ENCODE results near the gene ENO4.

DNA sequence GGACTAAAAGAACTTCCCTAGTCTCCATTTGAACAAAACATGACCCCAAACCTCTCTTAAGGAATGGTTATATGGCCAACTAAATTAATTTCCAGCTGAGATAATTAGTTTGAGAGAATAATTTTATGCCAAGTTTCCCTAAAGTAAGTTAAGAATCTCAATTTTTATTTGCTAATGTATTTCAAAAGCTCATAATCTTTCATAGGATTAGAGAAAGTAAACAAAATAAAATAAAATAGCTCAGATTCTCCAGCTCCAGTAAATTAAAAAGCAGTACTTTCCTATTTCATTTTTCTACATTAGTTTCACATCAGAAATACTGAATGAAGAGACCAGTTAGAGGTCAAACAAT, 44.4 kb downstream of the ENO4 start:
- no peak for TF ChIP-seq ZNF274 (IDR thresholded peaks at IDR 0.05; ENCODE audit: insufficient read depth, insufficient read length)
- TF ChIP-seq ESRRA (IDR thresholded peaks at IDR 0.05; ENCODE audit: low read length), result no peak
- TF ChIP-seq, protein P1, sequence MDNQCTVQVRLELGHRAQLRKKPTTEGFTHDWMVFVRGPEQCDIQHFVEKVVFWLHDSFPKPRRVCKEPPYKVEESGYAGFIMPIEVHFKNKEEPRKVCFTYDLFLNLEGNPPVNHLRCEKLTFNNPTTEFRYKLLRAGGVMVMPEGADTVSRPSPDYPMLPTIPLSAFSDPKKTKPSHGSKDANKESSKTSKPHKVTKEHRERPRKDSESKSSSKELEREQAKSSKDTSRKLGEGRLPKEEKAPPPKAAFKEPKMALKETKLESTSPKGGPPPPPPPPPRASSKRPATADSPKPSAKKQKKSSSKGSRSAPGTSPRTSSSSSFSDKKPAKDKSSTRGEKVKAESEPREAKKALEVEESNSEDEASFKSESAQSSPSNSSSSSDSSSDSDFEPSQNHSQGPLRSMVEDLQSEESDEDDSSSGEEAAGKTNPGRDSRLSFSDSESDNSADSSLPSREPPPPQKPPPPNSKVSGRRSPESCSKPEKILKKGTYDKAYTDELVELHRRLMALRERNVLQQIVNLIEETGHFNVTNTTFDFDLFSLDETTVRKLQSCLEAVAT (IDR thresholded peaks at IDR 0.05), result no peak
- no peak for TF ChIP-seq YBX1 (IDR thresholded peaks at IDR 0.05)
- TF ChIP-seq, protein P2, sequence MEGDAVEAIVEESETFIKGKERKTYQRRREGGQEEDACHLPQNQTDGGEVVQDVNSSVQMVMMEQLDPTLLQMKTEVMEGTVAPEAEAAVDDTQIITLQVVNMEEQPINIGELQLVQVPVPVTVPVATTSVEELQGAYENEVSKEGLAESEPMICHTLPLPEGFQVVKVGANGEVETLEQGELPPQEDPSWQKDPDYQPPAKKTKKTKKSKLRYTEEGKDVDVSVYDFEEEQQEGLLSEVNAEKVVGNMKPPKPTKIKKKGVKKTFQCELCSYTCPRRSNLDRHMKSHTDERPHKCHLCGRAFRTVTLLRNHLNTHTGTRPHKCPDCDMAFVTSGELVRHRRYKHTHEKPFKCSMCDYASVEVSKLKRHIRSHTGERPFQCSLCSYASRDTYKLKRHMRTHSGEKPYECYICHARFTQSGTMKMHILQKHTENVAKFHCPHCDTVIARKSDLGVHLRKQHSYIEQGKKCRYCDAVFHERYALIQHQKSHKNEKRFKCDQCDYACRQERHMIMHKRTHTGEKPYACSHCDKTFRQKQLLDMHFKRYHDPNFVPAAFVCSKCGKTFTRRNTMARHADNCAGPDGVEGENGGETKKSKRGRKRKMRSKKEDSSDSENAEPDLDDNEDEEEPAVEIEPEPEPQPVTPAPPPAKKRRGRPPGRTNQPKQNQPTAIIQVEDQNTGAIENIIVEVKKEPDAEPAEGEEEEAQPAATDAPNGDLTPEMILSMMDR (IDR thresholded peaks at IDR 0.05 in 2 of 3, conservative IDR thresholded peaks at IDR 0.05 in 1 of 3; ENCODE audit: control insufficient read depth in 2 of 3, extremely low read depth in 1 of 3, insufficient read depth in 1 of 3, low read depth in 3 of 3, low read length in 3 of 3), result no peak
- TF ChIP-seq TBL1XR1 (IDR thresholded peaks at IDR 0.05; ENCODE audit: low read depth, low read length), result no peak
- no peak for TF ChIP-seq POLR2A (IDR thresholded peaks at IDR 0.05; ENCODE audit: low read depth, low read length)
- TF ChIP-seq POLR2AphosphoS5 (IDR thresholded peaks at IDR 0.05; ENCODE audit: low read length), result no peak
- no peak for TF ChIP-seq CREB1 (IDR thresholded peaks at IDR 0.05; ENCODE audit: low read depth)
- TF ChIP-seq CBX3 (IDR thresholded peaks at IDR 0.05; ENCODE audit: borderline replicate concordance, low read depth), result no peak
